Measurements from ENCODE around the gene LRMDA. TPM values are rescaled to one million over a fixed set of nuclear protein-coding genes. Genes with fewer than 3 reads are reported as not detected.

The LRMDA gene
- total and polyA plus RNA-seq, 2 donors from 2014 or later: 23.2 to 48.6 TPM

- FAIRE-seq: no peak
- H3K27me3 ChIP-seq (ENCODE audit: control insufficient read depth, insufficient read depth, low read length): no peaks in the 10 kb centered on the region
- H3K9ac ChIP-seq (ENCODE audit: low read length in 3 of 3): no peak overlapping the region
- H3K27ac ChIP-seq (ENCODE audit: low read depth in 2 of 2, low read length in 2 of 2): no peak overlapping the region
- H3K4me3 ChIP-seq (ENCODE audit: low read length in 3 of 3): no peak overlapping the region
- peaks cover 0 to 5% (median 4%) of the 10 kb centered on the region in 3 donors for H3K4me1 ChIP-seq (ENCODE audit: control insufficient read depth in 2 of 3, insufficient read depth in 2 of 3, low read depth in 1 of 3, low read length in 3 of 3)
- no peaks in the 10 kb centered on the region for H3K36me3 ChIP-seq (ENCODE audit: control insufficient read depth in 2 of 3, insufficient read depth in 3 of 3, low read length in 3 of 3)
- TF ChIP-seq CTCF (IDR thresholded peaks at IDR 0.05; ENCODE audit: borderline replicate concordance, extremely low read depth, insufficient read depth): no peak
- intact Hi-C loops (cut with DNase I): no loop called here
- DNase-seq: no peak
- H3K9me3 ChIP-seq (ENCODE audit: control insufficient read depth in 2 of 3, insufficient read depth in 1 of 3, low read length in 3 of 3): no peaks in the 10 kb centered on the region
Measured at GRCh38 chr10:76555067-76555670, 1123.7 kb downstream of the LRMDA start.

- no peak overlapping the region for H3K9ac ChIP-seq (ENCODE audit: low read length in 3 of 3)
- no peaks in the 10 kb centered on the region for H3K36me3 ChIP-seq (ENCODE audit: control insufficient read depth in 2 of 3, insufficient read depth in 3 of 3, low read length in 3 of 3)
- FAIRE-seq: no peak
- intact Hi-C loops (cut with DNase I): no loop called here
- no peak for TF ChIP-seq CTCF (IDR thresholded peaks at IDR 0.05; ENCODE audit: borderline replicate concordance, extremely low read depth, insufficient read depth)
- H3K9me3 ChIP-seq (ENCODE audit: control insufficient read depth in 2 of 3, insufficient read depth in 1 of 3, low read length in 3 of 3): no peaks in the 10 kb centered on the region
- H3K27me3 ChIP-seq (ENCODE audit: control insufficient read depth, insufficient read depth, low read length): no peaks in the 10 kb centered on the region
- DNase-seq: peak in 1 of 5 donors; percentile 45
- H3K27ac ChIP-seq (ENCODE audit: low read depth in 2 of 2, low read length in 2 of 2): no peak overlapping the region
- peaks cover 0 to 3% (median 0%) of the 10 kb centered on the region in 3 donors for H3K4me1 ChIP-seq (ENCODE audit: control insufficient read depth in 2 of 3, insufficient read depth in 2 of 3, low read depth in 1 of 3, low read length in 3 of 3)
- no peak overlapping the region for H3K4me3 ChIP-seq (ENCODE audit: low read length in 3 of 3)
Measured at GRCh38 chr10:76557366-76557765, 1125.9 kb downstream of the LRMDA start.

- H3K4me3 ChIP-seq (ENCODE audit: low read length in 3 of 3): no peak overlapping the region
- no peaks in the 10 kb centered on the region for H3K27me3 ChIP-seq (ENCODE audit: control insufficient read depth, insufficient read depth, low read length)
- no peaks in the 10 kb centered on the region for H3K9me3 ChIP-seq (ENCODE audit: control insufficient read depth in 2 of 3, insufficient read depth in 1 of 3, low read length in 3 of 3)
- no peak overlapping the region for H3K27ac ChIP-seq (ENCODE audit: low read depth in 2 of 2, low read length in 2 of 2)
- no peak for FAIRE-seq
- H3K4me1 ChIP-seq (ENCODE audit: control insufficient read depth in 2 of 3, insufficient read depth in 2 of 3, low read depth in 1 of 3, low read length in 3 of 3): peaks cover 0 to 3% (median 0%) of the 10 kb centered on the region in 3 donors
- intact Hi-C loops (cut with DNase I): no loop called here
- H3K9ac ChIP-seq (ENCODE audit: low read length in 3 of 3): no peak overlapping the region
- no peaks in the 10 kb centered on the region for H3K36me3 ChIP-seq (ENCODE audit: control insufficient read depth in 2 of 3, insufficient read depth in 3 of 3, low read length in 3 of 3)
- TF ChIP-seq CTCF (IDR thresholded peaks at IDR 0.05; ENCODE audit: borderline replicate concordance, extremely low read depth, insufficient read depth): no peak
- DNase-seq: no peak
Measured at GRCh38 chr10:76558586-76558985, 1127.2 kb downstream of the LRMDA start.
